AG04449 (cell line): ENCODE results near the gene BBS9.

Experiments
- CTCF ChIA-PET: fragments of 350-600 bp; formaldehyde crosslinking; extraction: SDS; loops from one replicate; lab custom pipeline; 2021; ENCODE audit warnings: antibody characterized with exemption; lab: Yijun Ruan, JAX
- POLR2A ChIA-PET: fragments of 400-600, 350-600 bp; formaldehyde crosslinking; extraction: SDS; loops from one replicate; lab custom pipeline; 2020; ENCODE audit warnings: antibody characterized with exemption, inconsistent platforms; lab: Yijun Ruan, JAX
- DNase-seq: peaks from one replicate; pipeline ENCODE4 v3.0.0-alpha.2; 2010; ENCODE audit warnings: low read depth, low spot score
- H3K4me3 ChIP-seq: 2 replicates; pipeline ENCODE4 v1.5.1; 2011; ENCODE audit warnings: low read depth, mild to moderate bottlenecking, control low read depth, low read length
- CTCF ChIP-seq: IDR thresholded peaks from one replicate; pipeline ENCODE4 v1.5.1; 2011; ENCODE audit warnings: mild to moderate bottlenecking, moderate library complexity, low read length, control low read depth, inconsistent platforms; ENCODE audit not compliant: insufficient read depth; ENCODE audit errors: missing control alignments

The BBS9 gene

GRCh38 chr7:33537104-33537477 lies 407.7 kb downstream of the BBS9 start:
- ChIA-PET CTCF (interaction anchor here (1.2 to 1.5 kb wide), 2 partner anchors 11 to 77 kb away, joined by 3 to 4 read pairs; no protein-coding TSS in a partner anchor), POLR2A (no interaction called here)
- no peak overlapping the region for H3K4me3 ChIP-seq
- DNase-seq, result no peak
- no peak for TF ChIP-seq CTCF

DNA sequence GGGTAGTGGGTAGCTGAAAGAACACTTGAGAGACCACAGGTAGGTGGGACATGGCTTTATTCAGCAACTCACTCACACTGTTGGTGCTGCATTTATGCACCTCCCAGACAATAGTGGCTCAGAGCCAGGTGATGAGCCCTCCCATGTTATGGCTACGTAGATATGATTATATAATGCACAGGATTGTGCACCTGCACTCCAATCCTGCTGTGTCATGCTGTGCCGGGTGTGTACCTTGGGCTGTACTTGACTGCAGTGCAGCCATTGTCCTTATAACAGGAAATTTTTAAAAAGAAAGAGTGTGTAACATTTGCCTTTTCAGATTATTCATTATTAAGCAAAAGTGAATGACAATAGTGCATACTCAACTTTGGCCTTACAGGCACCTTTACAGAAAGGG lies 409.8 kb downstream of the BBS9 start:
- no peak for TF ChIP-seq CTCF
- H3K4me3 ChIP-seq, result no peak overlapping the region
- ChIA-PET POLR2A (no interaction called here), CTCF (no interaction called here)
- DNase-seq, result no peak

GRCh38 chr7:33539659-33540400 lies 410.5 kb downstream of the BBS9 start:
- CTCF ChIA-PET, result no interaction called here
- H3K4me3 ChIP-seq, result no peak overlapping the region
- POLR2A ChIA-PET, result no interaction called here
- TF ChIP-seq CTCF, result no peak
- no peak for DNase-seq

DNA sequence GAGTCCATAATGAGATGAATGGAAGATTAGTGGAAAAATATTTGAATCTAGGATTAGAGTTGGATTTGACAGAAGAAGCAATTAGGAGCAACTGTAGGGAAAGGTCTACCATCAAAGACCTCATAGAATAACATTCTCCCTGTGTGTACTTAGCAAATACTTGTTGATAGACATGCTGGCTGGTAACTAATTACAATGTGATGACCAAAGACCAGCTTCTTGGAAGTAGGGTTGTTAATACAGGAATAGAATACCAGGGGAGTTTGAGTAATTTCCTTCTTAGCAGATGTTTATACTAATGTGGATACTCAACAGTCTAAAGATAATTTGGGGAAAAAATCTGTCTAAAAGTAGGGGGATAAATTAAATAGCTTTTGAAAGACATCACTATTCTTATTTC lies 418.5 kb downstream of the BBS9 start:
- POLR2A ChIA-PET, result no interaction called here
- DNase-seq, result peak; percentile 31
- TF ChIP-seq CTCF, result no peak
- H3K4me3 ChIP-seq, result no peak overlapping the region
- CTCF ChIA-PET, result interaction anchor here (1.3 to 1.4 kb wide), 2 partner anchors 11 to 89 kb away, joined by 4 read pairs; no protein-coding TSS in a partner anchor

DNA sequence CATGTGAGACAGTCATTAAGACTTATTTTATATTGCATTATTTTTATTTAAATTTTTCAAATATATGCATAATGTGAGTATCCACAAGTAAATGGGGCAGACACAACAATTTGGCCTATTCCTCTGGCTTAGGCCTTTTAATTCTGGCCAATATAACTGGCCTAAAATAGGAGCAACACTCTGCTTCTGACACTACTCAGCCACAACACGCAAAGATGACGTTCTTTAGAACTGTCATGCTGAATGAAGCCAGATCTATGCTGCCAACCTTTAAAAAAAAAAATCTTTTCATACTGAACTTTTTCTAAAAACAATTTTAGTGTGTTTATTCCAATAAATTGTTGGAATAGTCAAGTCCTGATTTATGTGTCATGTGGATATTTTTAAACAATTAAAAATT lies 421.0 kb downstream of the BBS9 start:
- TF ChIP-seq CTCF, result no peak
- H3K4me3 ChIP-seq, result no peak overlapping the region
- POLR2A ChIA-PET, result no interaction called here
- DNase-seq, result no peak
- CTCF ChIA-PET, result no interaction called here

GRCh38 chr7:33550979-33551378 lies 421.6 kb downstream of the BBS9 start:
- DNase-seq, result no peak
- POLR2A ChIA-PET, result no interaction called here
- no peak for TF ChIP-seq CTCF
- CTCF ChIA-PET, result no interaction called here
- no peak overlapping the region for H3K4me3 ChIP-seq
